ENCODE data around the gene AGMAT.
"Not testable (repeated sequence)": the region's sequence is repeated elsewhere in the genome, so short reads cannot be mapped to it uniquely, and the experiment has no call there.

Gene AGMAT

DNA sequence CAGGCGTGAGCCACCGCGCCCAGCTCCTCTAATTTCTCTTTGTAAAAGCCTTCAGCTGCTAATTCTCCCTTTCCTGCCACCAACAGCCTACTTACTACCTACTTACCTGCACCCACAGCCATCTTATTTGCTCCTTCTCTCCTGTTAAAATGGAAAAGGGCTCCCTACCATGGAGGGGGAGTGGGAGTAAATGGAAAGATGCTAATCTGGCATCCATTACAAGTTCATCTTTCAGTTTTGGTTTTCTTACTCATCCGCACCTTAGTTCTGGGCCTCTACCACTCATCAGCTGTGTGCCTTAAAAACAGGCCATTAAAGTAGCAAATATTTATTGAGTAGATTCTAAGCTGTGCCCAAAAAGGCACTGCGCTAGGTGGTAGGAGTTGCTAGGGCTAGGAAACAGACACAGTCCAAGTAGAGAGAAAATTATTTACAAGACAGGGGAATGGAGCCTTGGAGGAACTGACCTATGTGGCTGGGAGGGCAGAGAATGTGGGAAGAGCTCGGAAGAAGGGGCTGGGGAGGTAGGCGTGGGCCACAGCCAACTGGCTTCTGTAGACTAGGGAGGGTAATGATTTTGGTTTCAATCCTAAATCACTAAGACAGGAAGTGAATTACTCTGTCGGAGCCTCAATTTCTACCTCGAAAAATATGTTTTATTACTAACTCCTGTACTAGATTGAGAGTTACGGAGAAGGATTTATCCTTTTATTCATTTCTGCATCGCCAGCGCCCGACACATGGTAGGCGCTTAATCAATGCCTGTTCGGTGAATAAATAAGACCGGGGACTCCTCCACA is 31.7 kb upstream of the AGMAT start:
- no peak for DNase-seq (ENCODE audit: low read depth in 2 of 2)

DNA sequence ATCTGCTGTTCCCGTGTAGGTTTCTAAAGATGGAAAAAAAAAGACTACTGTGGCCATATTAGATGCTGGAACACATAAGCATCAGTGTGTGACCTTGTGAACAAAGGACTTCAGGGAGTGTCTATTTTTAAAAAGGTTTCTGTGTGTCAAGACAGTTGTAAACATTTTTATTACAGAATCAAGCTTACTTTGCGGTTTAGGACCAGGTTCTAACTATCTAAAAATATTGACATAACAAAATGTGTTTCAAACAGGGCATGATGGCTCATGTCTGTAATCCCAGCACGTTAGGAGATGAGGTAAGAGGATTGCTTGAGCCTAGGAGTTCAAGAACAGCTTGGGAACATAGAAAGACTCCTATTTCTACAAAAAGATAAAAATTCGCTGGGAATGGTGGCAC is 25.3 kb upstream of the AGMAT start:
- DNase-seq (ENCODE audit: low read depth in 2 of 2), result no peak

DNA sequence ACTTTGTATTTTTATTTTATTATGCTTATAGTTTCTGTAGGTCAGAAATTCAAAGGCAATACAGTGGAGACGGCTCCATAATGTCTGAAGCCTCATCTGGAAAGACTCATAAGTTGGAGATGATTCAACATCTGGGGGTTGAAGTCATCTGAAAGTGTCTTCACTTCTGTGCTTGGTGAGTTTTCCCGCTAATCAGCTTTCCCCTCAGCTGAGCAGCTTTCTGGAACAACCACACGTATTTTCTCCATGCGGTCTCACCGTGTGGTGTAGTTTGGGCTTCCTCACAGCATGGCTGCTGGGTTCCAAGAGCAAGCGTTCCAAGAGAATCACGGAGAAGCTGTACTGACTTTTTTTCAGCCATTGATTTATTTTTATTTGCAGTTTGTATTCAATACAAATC is 24.8 kb upstream of the AGMAT start:
- no peak for DNase-seq (ENCODE audit: low read depth in 2 of 2)

DNA sequence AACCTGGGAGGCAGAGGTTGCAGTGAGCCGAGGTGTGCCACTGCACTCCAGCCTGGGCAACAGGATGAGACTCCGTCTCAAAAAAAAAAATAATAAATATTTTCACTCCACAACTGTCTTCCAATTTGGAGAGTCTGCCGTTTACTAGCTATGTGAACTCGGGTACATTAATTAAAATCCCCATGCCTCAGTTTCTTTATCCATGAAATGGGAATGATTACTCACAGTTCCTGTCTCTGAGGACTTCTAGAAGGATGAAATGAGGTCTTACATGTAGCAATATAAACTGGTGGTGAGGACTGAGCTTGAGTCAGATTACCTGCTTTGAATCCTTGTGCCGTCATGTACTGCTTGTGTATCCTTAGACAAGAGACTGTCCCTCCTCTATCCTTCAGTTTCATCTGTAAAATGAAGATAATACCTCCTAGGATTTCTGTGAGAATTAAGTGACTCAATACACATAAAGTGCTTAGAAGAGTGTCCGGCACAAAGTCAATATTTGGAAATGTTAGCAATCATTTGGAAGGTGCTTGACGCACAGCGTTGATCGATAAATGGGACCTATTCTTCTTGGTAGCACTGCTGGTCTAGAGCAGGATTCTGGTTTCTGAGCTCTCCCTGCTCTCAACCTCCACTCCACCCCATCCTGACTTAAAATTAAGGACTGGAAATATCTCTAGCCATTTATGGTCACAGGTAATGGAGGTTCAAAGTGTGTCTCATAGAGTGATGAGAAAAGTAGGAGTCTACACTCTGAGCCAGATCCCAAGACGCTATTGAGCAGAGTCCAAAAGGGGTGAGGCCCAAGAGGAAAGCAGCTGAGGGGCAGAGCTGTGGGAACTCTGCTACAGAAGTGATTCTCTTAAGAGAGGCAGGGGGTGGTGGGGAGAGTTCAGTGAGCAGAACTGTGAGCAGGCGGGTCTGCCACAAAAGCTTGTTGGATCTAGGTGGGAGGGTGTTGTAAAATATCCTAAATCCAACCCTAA is 20.8 kb upstream of the AGMAT start:
- no peak for DNase-seq (ENCODE audit: low read depth in 2 of 2)

DNA sequence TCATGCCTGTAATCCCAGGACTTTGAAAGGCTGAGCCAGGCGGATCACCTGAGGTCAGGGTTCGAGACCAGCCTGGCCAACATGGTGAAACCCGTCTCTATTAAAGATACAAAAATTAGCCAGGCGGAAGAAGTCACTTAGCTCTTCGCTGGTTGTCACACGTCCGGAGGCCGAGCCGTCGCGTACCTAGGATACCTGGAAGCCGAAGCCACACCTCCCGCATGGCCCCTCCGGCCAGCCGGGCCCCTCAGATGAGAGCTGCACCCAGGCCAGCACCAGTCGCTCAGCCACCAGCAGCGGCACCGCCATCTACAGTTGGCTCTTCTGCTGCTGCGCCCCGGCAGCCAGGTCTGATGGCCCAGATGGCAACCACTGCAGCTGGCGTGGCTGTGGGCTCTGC is 19.5 kb upstream of the AGMAT start:
- DNase-seq (ENCODE audit: low read depth in 2 of 2), result not testable (repeated sequence)

DNA sequence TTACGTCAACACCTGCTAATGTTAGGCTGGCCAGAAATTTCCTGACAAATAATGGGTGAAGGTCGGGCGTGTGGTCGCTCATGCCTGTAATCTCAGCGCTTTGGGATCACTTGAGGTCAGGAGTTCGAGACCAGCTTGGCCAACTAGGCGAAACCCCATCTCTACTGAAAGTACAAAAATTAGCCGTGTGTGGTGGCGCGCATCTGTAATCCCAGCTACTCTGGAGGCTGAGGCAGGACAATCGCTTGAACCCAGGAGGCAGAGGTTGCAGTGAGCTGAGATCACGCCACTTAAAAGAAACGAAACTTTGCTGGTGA is 19.1 kb upstream of the AGMAT start:
- not testable (repeated sequence) for DNase-seq (ENCODE audit: low read depth in 2 of 2)

DNA sequence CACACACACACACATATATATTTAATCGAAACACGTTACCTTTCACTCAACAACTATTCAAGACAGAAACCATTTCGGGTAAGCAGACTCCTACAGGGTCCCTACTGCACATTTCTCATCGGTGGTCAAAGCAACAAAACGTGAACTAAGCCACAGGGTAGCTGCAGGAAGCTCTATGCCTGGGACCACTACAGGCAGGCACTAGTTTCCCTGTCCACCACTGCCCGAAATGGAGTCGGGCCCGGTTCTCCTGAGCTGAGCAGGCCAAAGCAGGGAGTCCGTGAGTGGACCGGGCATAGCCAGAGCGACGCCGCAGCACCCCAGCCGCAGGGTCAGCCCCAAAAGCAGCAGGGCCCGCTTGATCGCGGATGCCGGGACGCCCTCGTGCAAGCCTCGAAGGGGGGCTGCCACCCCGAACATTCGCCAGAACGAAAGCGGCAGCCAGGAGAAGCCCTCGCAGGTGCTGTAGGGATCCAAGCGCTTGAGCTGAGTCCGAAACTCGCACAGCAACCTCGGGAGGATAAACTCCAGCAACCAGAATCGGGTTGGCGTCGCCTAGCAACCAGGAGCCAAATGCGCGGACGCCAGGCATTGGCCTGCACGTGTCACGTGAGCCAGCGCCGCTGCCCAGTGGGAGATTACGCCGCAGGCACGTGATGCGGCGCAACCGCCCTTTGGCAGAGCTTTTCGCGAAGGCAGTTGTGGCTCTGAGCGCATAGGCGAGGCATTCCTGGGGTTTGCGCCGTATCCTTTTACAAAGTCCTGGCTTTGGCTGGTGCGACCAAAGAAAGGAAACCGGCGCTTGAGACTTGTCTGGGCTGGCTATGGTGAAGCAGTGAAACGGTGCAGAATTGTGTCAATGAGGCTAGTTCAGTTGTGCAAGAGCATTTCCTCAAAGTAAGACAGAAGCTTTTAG is 18.5 kb upstream of the AGMAT start:
- peak; percentile 83 to 89 for DNase-seq (ENCODE audit: low read depth in 2 of 2)

DNA sequence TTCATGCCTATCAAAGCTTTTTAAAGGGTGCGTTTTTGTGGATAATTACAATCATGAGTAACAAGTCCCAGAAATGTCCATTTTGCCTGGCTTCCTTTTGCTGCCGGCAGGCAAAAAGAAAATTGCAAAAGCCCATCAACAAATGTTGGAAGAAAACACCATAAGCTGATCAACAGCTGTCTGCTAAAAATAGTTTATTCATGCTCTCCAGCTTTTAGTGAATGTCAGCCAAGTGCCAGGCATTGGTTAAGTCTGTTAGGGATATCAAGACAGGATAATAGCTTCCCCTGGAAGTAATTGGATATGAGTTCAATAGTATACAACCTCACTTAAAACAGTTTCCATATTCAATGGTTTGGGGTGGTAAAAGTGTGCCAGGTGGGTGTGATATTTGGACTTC is 13.6 kb upstream of the AGMAT start:
- no peak for DNase-seq (ENCODE audit: low read depth in 2 of 2)

DNA sequence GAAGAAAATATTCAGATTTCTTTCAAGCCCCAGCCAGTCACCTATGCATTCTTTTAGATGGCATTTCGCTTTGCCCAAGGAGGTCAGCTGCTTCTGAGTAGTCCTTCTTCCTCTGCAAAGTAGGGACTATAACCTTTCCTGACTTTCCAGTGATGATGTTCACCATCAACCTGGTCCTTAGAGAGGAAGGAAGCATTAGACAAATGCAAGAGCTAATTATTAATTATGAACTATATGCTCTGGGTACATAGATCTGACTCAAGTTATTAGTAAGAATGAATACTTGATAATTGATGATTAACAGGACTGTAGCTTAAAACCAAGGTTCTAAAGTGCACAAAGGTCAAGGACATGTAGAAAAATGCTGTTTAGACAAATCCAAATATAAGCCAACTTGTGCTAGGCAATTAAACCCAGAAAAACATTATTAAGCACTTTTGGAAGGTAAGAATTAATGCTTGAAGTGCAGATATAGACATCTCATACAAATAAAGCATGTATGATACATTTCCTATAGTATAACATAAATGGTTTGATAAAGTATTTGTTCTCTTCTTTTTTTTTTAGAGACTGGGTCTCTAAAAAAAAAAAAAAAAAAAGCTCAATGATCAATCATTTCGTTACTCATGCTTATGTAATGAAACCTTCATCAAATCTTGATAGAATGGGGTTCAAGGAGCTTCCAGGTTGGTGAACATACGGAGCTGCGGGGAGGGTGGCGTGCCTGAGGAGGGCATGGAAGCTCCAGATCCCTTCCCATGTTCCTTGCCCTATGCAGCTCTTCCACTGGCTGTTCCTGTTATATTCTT is 11.2 kb upstream of the AGMAT start:
- no peak for DNase-seq (ENCODE audit: low read depth in 2 of 2)

DNA sequence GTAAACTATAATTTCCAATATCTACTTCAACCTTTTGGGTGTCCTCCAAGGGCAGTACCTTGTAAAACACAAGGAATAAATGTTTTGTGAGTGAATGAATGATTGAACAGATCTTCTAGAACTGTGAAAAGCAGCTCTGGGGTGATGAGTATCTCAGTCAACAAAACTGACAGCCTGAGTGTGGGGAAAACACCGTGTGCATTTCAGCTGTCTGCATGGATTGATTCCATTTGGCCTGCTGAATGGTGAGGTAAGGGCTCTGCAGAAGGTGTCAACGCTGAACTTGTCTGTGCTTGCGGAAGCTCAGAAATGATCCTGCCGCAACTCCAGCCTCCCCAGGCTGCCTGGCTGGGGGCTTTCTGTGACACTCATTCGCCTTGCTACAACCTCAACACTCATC is 7.4 kb upstream of the AGMAT start:
- DNase-seq (ENCODE audit: low read depth in 2 of 2), result no peak

DNA sequence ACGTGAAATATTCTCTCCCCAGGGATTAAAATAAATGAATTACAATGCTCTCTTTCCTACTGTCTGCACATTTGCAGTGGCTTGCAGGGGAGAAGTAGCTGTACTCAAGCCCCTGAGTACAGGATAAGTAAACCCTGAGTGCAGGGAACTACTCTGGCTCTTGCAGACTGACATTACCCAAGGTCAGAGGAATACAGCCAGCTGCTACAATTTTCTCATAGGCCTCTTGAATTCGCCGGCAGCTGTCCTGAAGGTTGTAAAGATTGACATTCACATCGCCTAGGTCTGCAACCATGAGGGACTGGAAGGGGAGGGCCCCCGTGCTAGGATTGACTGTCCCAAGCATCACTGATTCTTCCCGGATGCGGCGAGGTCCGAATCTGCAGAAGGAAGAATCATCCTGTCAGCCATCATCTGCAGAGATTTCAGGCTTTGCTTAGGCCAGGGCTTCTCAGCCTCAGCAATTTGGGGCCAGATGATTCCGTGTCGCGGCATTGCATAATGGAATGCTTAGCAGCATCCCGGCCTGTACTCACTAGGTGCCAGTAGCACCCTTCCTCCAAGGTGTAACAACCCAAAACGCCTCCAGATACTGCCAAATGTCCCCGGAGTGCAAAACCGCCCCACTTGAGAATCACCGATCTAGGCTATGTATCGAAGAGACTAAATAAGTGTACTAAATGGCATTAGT is 1.7 kb downstream of the AGMAT start:
- DNase-seq (ENCODE audit: low read depth in 2 of 2), result no peak

DNA sequence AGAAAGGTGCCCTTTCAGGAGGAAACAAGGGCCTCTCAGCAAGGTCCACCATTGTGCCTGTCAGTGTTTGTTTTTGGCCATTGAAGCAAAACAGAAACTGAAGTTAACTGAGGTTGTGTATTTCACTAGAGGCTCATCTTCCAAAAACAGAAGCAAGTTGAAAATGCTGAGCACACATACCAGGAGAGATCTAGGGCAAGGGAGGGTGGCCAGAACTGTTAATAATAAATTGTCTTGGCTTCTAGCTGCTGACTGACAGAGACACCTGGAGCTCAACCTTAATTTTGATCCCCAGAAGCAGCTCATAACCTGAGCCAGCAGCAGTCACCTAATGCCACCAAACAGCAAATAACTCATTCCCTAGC is 5.2 kb downstream of the AGMAT start:
- no peak for DNase-seq (ENCODE audit: low read depth in 2 of 2)

DNA sequence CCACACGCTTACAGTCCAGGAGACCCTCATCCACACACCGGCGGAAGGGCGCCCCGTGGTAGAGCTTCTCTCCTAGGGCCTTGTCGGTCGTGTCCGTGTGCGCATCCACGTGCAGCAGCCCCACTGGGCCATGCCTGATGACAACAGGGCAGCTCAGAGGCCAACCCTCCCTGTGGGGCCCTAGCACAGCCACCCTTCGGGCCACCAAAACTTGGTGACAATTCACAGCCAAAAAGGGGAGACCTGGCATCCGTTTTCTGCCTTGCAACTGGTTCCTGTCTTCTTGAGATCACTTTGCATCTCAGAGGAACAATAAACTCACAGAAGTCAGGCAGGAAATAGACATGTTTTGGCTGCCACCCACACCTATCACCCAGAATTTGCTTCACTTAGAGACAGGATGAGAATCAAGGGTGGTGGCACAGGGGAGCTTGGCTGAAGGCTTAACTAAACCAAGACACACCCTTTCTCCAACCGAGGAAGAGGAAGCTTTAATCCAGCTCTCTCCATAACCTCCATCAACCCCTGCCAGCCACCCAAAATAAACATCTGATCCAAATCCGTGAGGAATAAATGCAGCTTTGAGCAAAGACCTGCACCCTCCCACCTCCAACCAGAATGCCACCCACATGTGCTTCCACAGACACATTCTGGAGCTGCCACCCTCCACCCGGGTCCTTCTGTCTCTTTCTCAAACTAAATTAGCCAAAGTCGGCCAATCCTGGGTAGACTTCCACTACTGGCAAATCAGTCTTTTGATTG is 5.7 kb downstream of the AGMAT start:
- no peak for DNase-seq (ENCODE audit: low read depth in 2 of 2)

DNA sequence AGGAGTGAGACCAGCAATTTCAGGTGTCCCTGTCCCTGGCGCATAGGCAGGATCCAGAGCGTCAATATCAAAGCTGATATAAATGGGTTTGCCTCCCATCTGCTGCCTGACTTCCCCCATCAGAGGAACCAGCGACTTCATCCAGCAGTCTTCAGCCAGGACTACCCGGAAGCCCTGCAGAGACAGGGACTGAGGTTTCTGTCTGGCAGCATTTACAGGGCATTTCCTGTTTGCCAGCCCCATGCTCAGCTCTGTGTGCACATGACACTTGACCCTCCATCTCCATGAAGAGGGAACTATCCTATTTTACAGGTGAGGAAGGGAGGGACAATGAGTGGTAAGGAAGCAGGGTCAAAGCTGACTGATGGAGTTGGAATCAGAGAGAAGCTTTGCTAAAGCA is 7.2 kb downstream of the AGMAT start:
- no peak for DNase-seq (ENCODE audit: low read depth in 2 of 2)

DNA sequence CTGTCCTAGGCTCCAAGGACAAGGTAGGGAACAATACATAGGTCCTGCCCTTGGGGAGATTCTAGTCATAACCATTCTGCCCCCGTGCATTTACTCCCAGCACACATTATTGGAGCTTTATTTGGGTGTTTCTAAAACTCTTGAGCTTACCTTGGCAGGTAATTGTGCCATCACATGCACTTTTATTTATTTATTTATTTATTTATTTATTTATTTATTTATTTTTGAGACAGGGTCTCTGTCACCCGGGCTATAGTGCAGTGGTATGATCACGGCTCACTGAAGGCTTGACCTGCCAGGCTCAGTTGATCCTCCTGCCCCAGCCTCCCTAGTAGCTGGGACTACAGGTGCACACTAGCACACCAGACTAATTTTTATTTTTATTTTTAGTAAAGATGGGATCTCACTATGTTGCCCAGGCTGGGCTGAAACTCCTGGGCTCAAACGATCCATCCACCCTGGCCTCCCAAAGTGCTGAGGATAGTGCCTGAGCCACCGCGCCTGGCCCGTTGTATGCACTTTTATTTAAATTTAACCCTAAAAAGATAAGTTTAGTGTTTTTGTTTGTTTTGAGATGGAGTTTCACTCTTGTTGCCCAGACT is 9.2 kb downstream of the AGMAT start:
- DNase-seq (ENCODE audit: low read depth in 2 of 2), result no peak

DNA sequence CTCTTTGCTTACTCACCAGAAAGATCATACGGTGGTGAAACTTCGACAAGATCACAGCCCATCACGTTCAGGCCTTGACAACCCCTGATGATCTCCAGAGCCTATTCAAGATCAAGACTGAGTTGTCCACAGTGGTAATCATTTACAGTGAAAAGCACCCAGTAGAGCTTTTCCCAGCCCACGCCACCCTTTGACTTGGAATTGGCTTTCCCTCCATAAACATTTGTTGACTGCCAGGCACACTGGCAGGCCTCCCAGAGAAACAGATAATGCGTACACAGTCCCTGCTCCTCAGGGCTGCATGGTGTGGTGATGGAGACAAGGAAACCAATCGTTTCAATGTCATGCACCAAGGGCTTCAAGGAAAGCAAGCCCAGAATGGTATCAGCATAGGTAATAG is 10.1 kb downstream of the AGMAT start:
- no peak for DNase-seq (ENCODE audit: low read depth in 2 of 2)

DNA sequence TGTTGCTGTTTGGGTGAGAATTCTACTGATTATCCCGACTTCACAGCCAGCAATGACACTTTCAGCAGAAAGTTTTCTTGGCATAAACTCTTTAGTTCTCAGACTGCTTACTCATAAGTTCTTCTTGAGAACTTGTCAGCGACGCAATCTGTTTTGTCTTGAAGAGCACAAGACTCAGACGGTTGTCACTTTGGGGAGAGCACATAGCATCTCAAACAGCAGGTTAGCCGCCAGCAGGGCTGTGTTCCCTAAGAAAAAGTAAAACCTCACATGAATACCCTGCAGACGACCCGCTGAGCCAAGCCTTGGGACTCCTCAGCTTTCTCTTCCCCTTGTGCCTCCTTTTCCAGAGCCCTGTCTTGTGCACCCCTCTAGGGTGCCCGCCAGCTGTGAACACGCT is 11.4 kb downstream of the AGMAT start:
- no peak for DNase-seq (ENCODE audit: low read depth in 2 of 2)

DNA sequence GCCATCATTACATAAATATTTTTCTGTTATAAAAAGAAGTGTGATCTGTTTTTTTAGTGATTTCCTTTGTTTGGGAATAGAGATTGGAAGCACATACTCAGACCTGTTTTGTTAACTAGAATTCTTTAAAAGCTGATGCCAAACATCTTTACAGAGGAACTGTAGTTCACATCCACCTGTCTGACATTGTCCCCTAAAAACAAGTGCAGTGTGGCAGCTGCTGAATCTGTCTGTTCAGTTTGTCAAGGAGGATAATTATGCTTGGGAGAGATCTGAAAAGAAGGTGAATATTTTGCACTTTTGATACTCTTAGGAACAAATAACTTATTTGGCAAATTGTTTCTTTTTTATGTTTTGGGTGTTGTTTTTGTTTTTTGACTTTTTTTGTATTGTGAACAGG is 13.6 kb downstream of the AGMAT start:
- no peak for DNase-seq (ENCODE audit: low read depth in 2 of 2)

DNA sequence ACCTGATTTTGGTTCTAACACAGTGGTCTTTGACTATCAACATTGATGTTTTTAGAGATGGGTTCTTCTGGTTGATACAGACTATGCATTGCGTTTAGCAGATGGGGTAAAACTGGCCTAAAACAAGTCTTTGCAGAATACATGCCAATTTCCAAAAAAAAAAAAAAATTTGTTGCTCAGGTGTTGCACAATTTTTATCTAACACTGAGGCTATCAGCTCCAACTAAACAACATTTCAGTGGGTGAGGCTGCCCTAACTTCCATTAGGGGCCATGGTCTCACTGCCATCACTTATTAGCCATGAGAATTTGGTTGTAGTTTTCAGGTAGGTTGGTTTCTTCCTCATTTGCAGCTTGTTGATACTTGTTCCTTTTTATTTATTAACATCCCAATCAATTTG is 14.0 kb downstream of the AGMAT start:
- DNase-seq (ENCODE audit: low read depth in 2 of 2), result no peak
